Measurements from ENCODE around the gene PCDHGA2. TPM values are rescaled to one million over a fixed set of nuclear protein-coding genes. Genes with fewer than 3 reads are reported as not detected.

The PCDHGA2 gene
- total and polyA plus RNA-seq, 2 experiments from 2014 or later = 0.45 to 1.0 TPM

DNA sequence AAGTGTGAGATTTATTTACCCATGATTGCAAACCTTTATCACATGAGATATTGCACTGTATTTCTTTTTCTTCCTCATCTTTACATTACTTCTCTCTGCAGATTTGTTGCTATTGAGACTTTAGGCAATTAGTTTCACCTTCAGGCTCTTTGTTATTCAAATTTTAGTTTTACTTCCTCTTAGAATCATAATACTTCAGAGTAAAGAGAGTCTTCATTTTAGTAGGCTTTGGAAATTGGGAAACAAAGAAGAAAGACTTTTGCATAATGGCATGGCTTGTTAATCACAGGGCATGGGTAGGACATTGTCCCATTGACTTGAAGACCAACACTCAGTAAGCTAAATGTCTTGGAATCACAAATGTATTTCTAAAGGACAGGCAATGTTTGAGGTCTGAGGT lies 24.2 kb downstream of the PCDHGA2 start:
- Histone ChIP-seq H3K4me1 (ENCODE audit: insufficient read depth) (peaks cover 17% of the 10 kb centered on the region; the same call in 1 of the 2 replicates), H3F3A (replicated peaks; ENCODE audit: low read depth) (0 out of 2 replicates have a peak, but pooled peaks cover 3% of the 10 kb centered on the region), H3K9me2 (ENCODE audit: insufficient read depth) (no peaks in the 10 kb centered on the region), H2AFZ (no peak overlapping the region), H3K4me2 (peak overlapping the region; percentile 42), H3K36me3 (ENCODE audit: insufficient read depth) (peaks cover 4% of the 10 kb centered on the region; the same call in 1 of the 2 replicates), H4K20me1 (replicated peaks; ENCODE audit: insufficient read depth) (no peaks in the 10 kb centered on the region), H3K27ac (ENCODE audit: low read depth) (no peak overlapping the region), H3K4me3 (peak overlapping the region; percentile 15), H3K27me3 (ENCODE audit: insufficient read depth) (no peaks in the 10 kb centered on the region), H3K79me2 (replicated peaks; ENCODE audit: insufficient read depth) (no peaks in the 10 kb centered on the region)
- Mint-ChIP-seq H3K27me3 (ENCODE audit: insufficient read depth, low read depth, poor library complexity) (peaks cover 14% of the 10 kb centered on the region), H3K4me3 (no peak overlapping the region; the same call in 2 of the 3 replicates), H3K4me1 (peaks cover 14% of the 10 kb centered on the region), H3K36me3 (ENCODE audit: low read depth) (peaks cover 64% of the 10 kb centered on the region), H3K27ac (peak overlapping the region; percentile 5; the same call in 1 of the 2 replicates), H3K9me3 (peaks cover 71% of the 10 kb centered on the region)
- DNase-seq (ENCODE audit: low spot score) (no peak), ATAC-seq (no peak)
- peak; percentile 52; the same call in 1 of the 2 replicates for TF ChIP-seq NANOG (IDR thresholded peaks at IDR 0.05; ENCODE audit: borderline replicate concordance)
- TF ChIP-seq, protein P1, sequence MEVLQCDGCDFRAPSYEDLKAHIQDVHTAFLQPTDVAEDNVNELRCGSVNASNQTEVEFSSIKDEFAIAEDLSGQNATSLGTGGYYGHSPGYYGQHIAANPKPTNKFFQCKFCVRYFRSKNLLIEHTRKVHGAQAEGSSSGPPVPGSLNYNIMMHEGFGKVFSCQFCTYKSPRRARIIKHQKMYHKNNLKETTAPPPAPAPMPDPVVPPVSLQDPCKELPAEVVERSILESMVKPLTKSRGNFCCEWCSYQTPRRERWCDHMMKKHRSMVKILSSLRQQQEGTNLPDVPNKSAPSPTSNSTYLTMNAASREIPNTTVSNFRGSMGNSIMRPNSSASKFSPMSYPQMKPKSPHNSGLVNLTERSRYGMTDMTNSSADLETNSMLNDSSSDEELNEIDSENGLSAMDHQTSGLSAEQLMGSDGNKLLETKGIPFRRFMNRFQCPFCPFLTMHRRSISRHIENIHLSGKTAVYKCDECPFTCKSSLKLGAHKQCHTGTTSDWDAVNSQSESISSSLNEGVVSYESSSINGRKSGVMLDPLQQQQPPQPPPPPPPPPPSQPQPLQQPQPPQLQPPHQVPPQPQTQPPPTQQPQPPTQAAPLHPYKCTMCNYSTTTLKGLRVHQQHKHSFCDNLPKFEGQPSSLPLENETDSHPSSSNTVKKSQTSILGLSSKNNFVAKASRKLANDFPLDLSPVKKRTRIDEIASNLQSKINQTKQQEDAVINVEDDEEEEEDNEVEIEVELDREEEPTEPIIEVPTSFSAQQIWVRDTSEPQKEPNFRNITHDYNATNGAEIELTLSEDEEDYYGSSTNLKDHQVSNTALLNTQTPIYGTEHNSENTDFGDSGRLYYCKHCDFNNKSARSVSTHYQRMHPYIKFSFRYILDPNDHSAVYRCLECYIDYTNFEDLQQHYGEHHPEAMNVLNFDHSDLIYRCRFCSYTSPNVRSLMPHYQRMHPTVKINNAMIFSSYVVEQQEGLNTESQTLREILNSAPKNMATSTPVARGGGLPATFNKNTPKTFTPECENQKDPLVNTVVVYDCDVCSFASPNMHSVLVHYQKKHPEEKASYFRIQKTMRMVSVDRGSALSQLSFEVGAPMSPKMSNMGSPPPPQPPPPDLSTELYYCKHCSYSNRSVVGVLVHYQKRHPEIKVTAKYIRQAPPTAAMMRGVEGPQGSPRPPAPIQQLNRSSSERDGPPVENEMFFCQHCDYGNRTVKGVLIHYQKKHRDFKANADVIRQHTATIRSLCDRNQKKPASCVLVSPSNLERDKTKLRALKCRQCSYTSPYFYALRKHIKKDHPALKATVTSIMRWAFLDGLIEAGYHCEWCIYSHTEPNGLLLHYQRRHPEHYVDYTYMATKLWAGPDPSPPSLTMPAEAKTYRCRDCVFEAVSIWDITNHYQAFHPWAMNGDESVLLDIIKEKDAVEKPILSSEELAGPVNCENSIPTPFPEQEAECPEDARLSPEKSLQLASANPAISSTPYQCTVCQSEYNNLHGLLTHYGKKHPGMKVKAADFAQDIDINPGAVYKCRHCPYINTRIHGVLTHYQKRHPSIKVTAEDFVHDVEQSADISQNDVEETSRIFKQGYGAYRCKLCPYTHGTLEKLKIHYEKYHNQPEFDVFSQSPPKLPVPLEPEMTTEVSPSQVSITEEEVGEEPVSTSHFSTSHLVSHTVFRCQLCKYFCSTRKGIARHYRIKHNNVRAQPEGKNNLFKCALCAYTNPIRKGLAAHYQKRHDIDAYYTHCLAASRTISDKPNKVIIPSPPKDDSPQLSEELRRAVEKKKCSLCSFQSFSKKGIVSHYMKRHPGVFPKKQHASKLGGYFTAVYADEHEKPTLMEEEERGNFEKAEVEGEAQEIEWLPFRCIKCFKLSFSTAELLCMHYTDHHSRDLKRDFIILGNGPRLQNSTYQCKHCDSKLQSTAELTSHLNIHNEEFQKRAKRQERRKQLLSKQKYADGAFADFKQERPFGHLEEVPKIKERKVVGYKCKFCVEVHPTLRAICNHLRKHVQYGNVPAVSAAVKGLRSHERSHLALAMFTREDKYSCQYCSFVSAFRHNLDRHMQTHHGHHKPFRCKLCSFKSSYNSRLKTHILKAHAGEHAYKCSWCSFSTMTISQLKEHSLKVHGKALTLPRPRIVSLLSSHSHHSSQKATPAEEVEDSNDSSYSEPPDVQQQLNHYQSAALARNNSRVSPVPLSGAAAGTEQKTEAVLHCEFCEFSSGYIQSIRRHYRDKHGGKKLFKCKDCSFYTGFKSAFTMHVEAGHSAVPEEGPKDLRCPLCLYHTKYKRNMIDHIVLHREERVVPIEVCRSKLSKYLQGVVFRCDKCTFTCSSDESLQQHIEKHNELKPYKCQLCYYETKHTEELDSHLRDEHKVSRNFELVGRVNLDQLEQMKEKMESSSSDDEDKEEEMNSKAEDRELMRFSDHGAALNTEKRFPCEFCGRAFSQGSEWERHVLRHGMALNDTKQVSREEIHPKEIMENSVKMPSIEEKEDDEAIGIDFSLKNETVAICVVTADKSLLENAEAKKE (CRISPR knock-in tag; IDR thresholded peaks at IDR 0.05) = no peak

DNA sequence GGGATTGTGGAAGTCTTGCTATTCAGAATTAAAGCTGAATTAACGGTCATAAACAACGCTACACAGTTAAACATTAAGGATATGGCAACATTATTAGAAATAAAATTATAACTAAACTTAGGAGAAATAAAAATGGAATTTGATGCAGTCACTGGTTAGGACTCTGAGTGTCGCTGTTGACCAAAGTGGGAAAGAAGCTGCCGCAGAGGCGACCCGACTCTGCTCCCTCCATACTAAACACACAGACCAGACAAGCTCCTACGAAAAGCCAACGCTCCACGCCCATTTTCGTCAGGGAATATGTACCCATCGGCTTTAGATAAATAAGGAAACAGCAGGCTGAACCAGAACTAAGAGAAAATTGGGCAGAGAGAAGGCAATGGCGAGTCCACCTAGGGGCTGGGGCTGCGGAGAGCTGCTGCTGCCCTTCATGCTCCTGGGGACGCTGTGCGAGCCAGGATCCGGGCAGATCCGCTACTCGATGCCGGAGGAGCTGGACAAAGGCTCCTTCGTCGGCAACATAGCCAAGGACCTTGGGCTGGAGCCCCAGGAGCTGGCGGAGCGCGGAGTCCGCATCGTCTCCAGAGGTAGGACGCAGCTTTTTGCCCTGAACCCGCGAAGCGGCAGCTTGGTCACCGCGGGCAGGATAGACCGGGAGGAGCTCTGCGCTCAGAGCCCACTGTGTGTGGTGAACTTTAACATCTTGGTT lies 25.5 kb downstream of the PCDHGA2 start, which contains the start of gene PCDHGA5:
TSS of gene PCDHGA5 (plus strand) at position 211 of the 709 bp plus-strand sequence. CDS start at position 380, 169 bp downstream.
- H3K27ac Mint-ChIP-seq = no peak within 1 kb of the TSS
- Histone ChIP-seq H3K27ac (ENCODE audit: low read depth) (no peak within 1 kb of the TSS), H3F3A (replicated peaks; ENCODE audit: low read depth) (0 out of 2 replicates have a peak, but pooled peaks cover 3% of the 10 kb centered on the region), H3K9me2 (ENCODE audit: insufficient read depth) (no peaks in the 10 kb centered on the region), H3K36me3 (ENCODE audit: insufficient read depth) (peaks cover 4% of the 10 kb centered on the region; the same call in 1 of the 2 replicates), H3K27me3 (ENCODE audit: insufficient read depth) (no peaks in the 10 kb centered on the region), H3K4me3 (peak within 1 kb of the TSS; percentile 15), H3K4me2 (peak within 1 kb of the TSS; percentile 42), H2AFZ (no peak within 1 kb of the TSS), H3K79me2 (replicated peaks; ENCODE audit: insufficient read depth) (no peaks in the 10 kb centered on the region), H3K4me1 (ENCODE audit: insufficient read depth) (peaks cover 17% of the 10 kb centered on the region; the same call in 1 of the 2 replicates), H4K20me1 (replicated peaks; ENCODE audit: insufficient read depth) (no peaks in the 10 kb centered on the region)
- H3K36me3 Mint-ChIP-seq (ENCODE audit: low read depth) = peaks cover 64% of the 10 kb centered on the region
- DNase-seq (ENCODE audit: low spot score) = no peak
- H3K9me3 Mint-ChIP-seq = peaks cover 71% of the 10 kb centered on the region
- TF ChIP-seq, protein P2, sequence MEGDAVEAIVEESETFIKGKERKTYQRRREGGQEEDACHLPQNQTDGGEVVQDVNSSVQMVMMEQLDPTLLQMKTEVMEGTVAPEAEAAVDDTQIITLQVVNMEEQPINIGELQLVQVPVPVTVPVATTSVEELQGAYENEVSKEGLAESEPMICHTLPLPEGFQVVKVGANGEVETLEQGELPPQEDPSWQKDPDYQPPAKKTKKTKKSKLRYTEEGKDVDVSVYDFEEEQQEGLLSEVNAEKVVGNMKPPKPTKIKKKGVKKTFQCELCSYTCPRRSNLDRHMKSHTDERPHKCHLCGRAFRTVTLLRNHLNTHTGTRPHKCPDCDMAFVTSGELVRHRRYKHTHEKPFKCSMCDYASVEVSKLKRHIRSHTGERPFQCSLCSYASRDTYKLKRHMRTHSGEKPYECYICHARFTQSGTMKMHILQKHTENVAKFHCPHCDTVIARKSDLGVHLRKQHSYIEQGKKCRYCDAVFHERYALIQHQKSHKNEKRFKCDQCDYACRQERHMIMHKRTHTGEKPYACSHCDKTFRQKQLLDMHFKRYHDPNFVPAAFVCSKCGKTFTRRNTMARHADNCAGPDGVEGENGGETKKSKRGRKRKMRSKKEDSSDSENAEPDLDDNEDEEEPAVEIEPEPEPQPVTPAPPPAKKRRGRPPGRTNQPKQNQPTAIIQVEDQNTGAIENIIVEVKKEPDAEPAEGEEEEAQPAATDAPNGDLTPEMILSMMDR (conservative IDR thresholded peaks at IDR 0.05; ENCODE audit: low read depth in 2 of 2) = peak in 1 of 2 experiments; percentile 37; a peak in 2 of 4 replicates
- TF ChIP-seq NANOG (IDR thresholded peaks at IDR 0.05; ENCODE audit: borderline replicate concordance) (no peak), CREB1 (CRISPR knock-in tag; IDR thresholded peaks at IDR 0.05; ENCODE audit: low read depth) (no peak)
- H3K4me3 Mint-ChIP-seq = no peak within 1 kb of the TSS
- ATAC-seq = no peak
- H3K27me3 Mint-ChIP-seq (ENCODE audit: insufficient read depth, low read depth, poor library complexity) = peaks cover 14% of the 10 kb centered on the region
- H3K4me1 Mint-ChIP-seq = peaks cover 14% of the 10 kb centered on the region

Measured in GM23338 (cell line).